ENCODE results near the gene NCAM2.

NCAM2 gene

GRCh38 chr21:20997636-20998455 is at the start of gene NCAM2:
TSS of gene NCAM2 (plus strand) at chr21:20998409.
- DNase-seq (ENCODE audit: low spot score): peak; percentile 85

GRCh38 chr21:20949884-20950283 is 48.3 kb upstream of the NCAM2 start:
- no peak for DNase-seq (ENCODE audit: low spot score)

GRCh38 chr21:20965816-20966215 is 32.4 kb upstream of the NCAM2 start:
- DNase-seq (ENCODE audit: low spot score): no peak

GRCh38 chr21:20968391-20968790 is 29.8 kb upstream of the NCAM2 start:
- no peak for DNase-seq (ENCODE audit: low spot score)

GRCh38 chr21:20970691-20971090 is 27.5 kb upstream of the NCAM2 start:
- DNase-seq (ENCODE audit: low spot score): no peak

GRCh38 chr21:20971296-20971921 is 26.8 kb upstream of the NCAM2 start:
- DNase-seq (ENCODE audit: low spot score): peak; percentile 13

- no peak for DNase-seq (ENCODE audit: low spot score)
Observed at GRCh38 chr21:20994790-20995189, 3.4 kb upstream of the NCAM2 start.

- no peak for DNase-seq (ENCODE audit: low spot score)
Observed at GRCh38 chr21:20996421-20997310, 1.5 kb upstream of the NCAM2 start.

GRCh38 chr21:20997311-20997635 is 936 bp upstream of the NCAM2 start:
- DNase-seq (ENCODE audit: low spot score): no peak

- no peak for DNase-seq (ENCODE audit: low spot score)
Observed at GRCh38 chr21:20998456-20998789, 214 bp downstream of the NCAM2 start.

GRCh38 chr21:20998886-20999285 is 677 bp downstream of the NCAM2 start:
- DNase-seq (ENCODE audit: low spot score): no peak

- peak; percentile 71 for DNase-seq (ENCODE audit: low spot score)
Observed at GRCh38 chr21:20999659-21000058, 1.4 kb downstream of the NCAM2 start.

- DNase-seq (ENCODE audit: low spot score): no peak
Observed at GRCh38 chr21:21000591-21001175, 2.5 kb downstream of the NCAM2 start.

GRCh38 chr21:21001591-21002100 is 3.4 kb downstream of the NCAM2 start:
- DNase-seq (ENCODE audit: low spot score): no peak

GRCh38 chr21:21002153-21002552 is 3.9 kb downstream of the NCAM2 start:
- DNase-seq (ENCODE audit: low spot score): no peak

- DNase-seq (ENCODE audit: low spot score): no peak
Observed at GRCh38 chr21:21003701-21004100, 5.5 kb downstream of the NCAM2 start.

GRCh38 chr21:21007606-21008005 is 9.4 kb downstream of the NCAM2 start:
- DNase-seq (ENCODE audit: low spot score): no peak

GRCh38 chr21:21010228-21010627 is 12.0 kb downstream of the NCAM2 start:
- no peak for DNase-seq (ENCODE audit: low spot score)

- DNase-seq (ENCODE audit: low spot score): no peak
Observed at GRCh38 chr21:21010698-21011097, 12.5 kb downstream of the NCAM2 start.

GRCh38 chr21:21018821-21019220 is 20.6 kb downstream of the NCAM2 start:
- DNase-seq (ENCODE audit: low spot score): no peak

- no peak for DNase-seq (ENCODE audit: low spot score)
Observed at GRCh38 chr21:21019681-21020080, 21.5 kb downstream of the NCAM2 start.

- DNase-seq (ENCODE audit: low spot score): no peak
Observed at GRCh38 chr21:21025742-21026141, 27.5 kb downstream of the NCAM2 start.
